GM18858 (cell line): ENCODE measurements around the gene RARRES2.

Experiments
- ATAC-seq: cut with Tn5 transposase; IDR thresholded peaks from one replicate; pipeline ENCODE4 v1.9.1; 2021; ENCODE audit not compliant: unreplicated experiment

Gene RARRES2

GRCh38 chr7:150361807-150362621 lies 20.6 kb upstream of the RARRES2 start:
- no peak for ATAC-seq

DNA sequence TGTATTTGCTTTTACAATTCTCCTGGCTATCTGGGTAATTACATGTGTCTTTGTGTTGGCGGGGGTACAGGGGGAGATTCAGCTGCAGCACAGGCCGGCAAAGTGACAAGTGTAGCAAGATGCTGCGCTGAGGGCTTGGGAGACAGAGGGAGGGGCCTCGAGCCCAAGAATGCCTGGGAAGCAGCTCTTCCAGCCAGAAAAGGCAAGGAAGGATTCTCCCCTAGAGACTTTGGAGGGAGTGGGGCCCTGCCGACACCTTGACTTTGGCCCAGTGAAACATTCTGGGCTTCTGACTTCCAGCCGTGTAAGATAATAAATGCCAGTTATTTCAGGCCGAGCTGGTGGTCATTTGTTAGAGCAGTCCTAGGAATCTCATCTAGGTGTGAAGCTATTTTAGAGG lies 20.0 kb upstream of the RARRES2 start:
- ATAC-seq = no peak

- ATAC-seq = no peak
Measured at GRCh38 chr7:150360363-150361058, 19.1 kb upstream of the RARRES2 start.

DNA sequence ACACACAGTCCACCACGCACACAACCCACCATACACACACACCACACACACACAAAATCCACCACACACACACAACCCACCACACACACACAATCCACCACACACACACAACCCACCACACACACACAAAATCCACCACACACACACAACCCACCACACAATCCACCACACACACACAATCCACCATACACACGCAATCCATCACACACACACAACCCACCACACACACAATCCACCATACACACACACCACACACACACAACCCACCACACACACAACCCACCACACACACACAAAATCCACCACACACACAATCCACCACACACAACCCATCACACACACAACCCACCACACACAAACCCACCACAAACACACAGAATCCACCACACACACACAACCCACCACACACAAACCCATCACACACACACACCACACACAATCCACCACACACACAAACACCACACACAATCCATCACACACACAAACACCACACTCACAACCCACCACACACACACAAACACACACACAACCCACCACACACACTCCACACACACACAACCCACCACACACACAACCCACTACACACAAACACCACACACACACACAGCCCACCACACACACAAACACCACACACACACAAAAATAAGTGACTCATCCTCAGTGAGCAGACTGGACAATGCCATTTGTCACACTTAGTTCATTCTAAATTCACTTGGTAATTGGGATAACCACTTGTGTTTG lies 18.4 kb upstream of the RARRES2 start:
- ATAC-seq = no peak

DNA sequence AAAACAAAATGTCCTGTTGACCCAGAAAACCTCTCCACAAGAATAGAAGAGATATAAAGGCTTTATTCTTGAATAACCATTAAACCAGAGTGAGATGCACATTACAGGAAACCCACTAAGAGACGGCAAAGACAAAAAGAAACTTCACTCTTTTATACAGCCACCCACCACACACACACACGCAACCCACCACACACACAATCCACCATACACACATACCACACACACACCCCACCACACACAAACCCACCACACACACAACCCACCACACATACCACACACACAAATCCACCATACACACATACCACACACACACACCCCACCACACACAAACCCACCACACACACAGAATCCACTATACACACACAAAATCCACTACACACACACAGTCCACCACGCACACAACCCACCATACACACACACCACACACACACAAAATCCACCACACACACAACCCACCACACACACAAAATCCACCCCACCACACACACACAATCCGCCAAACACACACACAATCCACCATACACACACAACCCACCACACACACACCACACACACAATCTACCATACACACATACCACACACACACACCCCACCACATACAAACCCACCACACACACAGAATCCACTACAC lies 17.7 kb upstream of the RARRES2 start:
- ATAC-seq = no peak

- no peak for ATAC-seq
Measured at GRCh38 chr7:150358433-150358832, 17.0 kb upstream of the RARRES2 start.

GRCh38 chr7:150357771-150358427 lies 16.5 kb upstream of the RARRES2 start:
- no peak for ATAC-seq

- ATAC-seq = no peak
Measured at GRCh38 chr7:150357270-150357669, 15.8 kb upstream of the RARRES2 start.

DNA sequence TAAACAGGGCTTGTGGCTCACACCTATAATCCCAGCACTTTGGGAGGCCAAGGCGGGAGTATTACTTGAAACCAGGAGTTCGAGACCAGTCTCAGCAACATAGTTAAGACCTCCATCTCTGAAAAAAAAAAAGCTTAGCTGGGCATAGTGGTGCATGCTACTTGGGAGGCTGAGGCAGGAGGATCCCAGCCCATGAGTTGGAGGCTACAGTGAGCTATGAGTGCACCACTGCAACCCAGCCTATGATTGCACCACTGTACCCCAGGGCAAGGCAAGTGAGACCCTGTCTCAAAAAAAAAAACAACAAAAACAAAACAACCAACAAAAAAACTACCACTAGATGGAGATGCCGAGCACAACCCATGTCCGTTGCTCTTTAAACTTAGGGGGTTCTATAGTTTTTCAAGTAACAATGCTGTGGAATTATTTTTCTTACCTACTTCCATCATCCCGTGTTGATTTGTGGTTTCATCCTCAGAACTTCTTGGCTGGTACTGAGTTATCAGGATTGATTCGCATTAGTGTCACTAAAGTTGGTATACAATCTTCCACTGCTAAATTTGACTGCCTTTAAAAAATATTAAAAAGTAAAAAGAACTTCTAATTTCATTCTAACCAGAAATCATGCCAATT lies 15.0 kb upstream of the RARRES2 start:
- no peak for ATAC-seq

GRCh38 chr7:150355666-150356059 lies 14.2 kb upstream of the RARRES2 start:
- ATAC-seq = no peak

GRCh38 chr7:150351587-150352194 lies 10.3 kb upstream of the RARRES2 start:
- no peak for ATAC-seq

DNA sequence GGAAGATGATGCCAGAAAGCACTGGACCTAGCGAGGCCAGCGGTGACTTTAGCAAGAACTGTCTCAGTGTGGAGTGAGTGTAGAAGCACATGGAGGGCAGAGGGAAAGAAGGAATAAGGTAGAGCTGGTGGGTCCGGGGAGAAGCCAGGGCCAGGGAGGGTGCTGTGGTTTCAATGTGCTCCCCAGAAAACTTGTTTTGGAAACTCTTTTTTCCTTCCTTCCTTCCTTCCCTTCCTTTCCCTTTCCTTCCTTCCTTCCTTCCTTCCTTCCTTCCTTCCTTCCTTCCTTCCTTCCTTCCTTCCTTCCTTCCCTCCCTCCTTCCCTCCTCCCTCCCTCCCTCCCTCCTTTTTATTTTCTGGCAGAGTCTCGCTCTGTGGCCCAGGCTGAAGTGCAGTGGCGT lies 5.5 kb upstream of the RARRES2 start:
- no peak for ATAC-seq

DNA sequence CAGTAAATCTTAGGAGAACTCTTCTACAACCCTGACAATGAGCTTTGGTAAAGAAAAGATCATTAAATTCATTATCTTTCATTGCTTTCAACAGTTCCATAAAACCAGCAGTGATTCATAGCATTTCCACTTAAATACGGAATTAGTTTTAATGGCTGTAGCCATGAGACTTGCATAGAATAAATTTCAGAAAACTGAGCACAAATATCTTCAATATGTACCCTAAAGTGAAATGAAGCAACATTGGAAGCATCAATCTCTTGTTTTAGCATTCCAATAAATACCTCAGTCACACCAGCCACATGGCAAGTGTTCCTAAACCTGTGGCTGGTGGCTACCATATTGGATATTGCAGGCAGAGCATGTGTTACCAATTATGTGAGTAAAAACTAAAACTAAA lies 3.6 kb upstream of the RARRES2 start:
- ATAC-seq = no peak

DNA sequence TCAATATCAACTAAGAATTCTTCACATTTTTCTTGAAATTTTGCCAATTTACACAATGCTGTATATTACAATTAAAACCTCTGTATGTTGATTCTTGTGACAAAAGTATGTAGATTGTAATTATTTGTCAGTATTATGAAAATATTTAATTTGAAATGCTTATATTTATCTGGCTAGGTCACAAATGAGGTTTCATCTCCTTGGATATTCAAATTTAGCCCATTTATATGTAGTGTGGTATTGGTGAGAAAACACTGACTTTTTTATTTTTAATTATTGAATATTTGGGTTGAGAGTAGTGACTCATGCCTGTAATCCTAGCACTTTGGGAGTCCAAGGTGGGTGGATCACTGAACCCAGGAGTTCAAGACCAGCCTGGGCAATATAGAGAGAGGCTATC lies 2.9 kb upstream of the RARRES2 start:
- no peak for ATAC-seq

DNA sequence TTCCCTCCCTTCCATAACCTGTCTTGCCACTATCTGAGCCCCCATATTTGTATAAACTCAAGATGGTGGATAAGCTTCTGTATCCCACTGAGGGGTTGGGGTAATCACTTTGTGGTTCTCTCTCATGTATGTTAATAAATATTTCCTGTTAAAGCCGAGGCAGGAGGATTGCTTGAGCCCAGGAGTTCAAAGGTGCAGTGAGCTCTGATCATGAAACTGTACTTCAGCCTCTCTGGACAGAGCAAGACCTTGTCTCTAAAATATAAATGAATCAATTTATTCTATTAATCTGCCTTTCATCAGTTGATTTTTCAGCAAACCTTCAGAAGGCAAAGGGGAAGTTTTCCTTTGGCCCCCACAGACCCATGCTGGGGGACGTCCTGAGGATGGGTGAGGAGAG lies 1.8 kb upstream of the RARRES2 start:
- no peak for ATAC-seq

DNA sequence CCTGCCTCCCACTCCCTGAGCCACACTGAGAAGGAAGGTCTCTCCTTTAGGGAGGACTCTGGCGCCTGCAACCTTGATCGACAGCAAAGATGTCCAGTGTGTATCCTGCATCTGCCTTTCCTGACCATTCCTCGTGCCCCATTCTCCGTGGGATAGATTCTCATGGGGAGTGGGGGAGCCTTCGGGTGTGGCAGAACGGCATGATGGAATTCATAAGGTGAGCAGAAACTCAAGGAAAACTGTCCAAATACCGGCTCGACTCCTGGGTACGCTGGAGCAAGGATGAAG lies 636 bp upstream of the RARRES2 start:
- ATAC-seq = no peak

DNA sequence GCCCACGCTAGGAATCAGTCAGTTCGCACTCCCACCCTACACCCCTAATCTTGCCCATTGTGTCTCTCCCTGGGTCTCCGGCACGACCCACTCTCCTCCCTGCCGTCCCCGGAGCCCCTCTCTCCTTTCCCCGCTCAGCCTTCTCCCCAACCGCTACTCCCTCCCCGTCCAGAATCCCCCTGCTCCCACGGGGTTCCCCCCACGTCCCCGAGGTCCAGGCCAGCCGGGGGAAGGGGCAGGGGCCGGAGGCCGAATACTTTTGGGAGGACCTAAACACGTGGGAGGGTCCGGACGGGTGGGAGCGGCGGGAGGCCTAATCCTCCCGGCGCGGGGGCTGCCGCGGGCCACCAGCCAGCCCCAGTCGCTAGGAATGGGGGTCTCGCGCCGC lies 560 bp downstream of the RARRES2 start:
- ATAC-seq = no peak

- no peak for ATAC-seq
Measured at GRCh38 chr7:150340024-150340749, 1.2 kb downstream of the RARRES2 start.

GRCh38 chr7:150339409-150339809 lies 2.0 kb downstream of the RARRES2 start:
- ATAC-seq = no peak
